ENCODE data around the gene PNCK.

DNA sequence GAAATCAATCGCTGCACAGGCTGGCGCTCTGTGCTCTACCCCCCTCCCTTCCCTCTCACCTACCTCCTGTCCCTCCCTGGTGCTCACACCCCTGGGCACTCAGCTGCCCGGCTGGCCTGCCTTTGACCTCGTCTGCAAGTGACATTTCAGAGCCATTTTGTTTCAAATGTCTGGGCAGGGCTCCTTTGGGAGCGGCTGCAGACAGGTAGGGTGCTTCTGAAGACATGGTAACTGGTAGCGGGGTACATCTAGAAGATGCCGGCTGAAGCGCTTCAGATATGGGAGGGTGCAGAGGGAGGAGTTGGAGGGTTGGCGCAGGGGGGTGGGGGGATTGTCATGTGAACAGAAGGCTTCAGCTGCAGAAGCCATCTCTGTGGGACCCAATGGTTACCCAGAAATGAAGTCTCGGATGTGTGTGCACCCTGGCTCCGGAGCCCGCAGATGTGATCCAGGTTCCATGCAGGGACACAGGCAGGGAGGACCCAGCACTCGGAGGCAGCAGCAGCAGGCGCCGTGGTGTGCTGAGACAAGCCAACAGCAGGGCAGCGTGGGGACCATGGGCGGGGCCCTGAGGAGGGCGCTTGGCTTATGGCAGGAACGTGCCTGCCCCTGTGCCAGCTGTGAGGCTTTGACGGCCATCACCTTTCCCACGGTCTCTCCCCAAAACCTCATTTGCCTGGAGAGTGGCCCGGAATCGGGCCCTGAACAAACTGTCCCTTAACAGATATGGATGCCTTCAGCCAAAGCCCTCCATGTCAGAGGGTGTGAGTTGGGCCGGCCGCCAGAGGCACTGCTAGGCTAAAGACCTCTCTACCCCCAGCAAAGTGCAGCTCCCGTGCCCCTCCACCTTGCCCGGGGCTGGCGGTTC lies 34.2 kb downstream of the PNCK start:
- TF ChIP-seq ZNF274 (IDR thresholded peaks at IDR 0.05; ENCODE audit: low read depth, low read length) (no peak), YY1 (IDR thresholded peaks at IDR 0.05; ENCODE audit: insufficient read depth, insufficient read length) (no peak), SUZ12 (IDR thresholded peaks at IDR 0.05; ENCODE audit: extremely low read depth, insufficient read depth, insufficient read length) (no peak)

All from NT2/D1 (cell line).